22Rv1 (cell line): Measurements from ENCODE around the gene SRSF3.

Experiments
- H3K27ac ChIP-seq: fragments of 450-650 bp; 2 replicates; pipeline ENCODE4 v1.5.1; 2017
- ZFX ChIP-seq: fragments of 450-650 bp; IDR thresholded peaks from 2 replicates; pipeline ENCODE4 v1.6.1; 2017; ENCODE audit warnings: antibody characterized with exemption, borderline replicate concordance
- TF ChIP-seq, protein P1 (sequence below): fragments of 450-650 bp; IDR thresholded peaks from 2 replicates; pipeline ENCODE4 v1.5.1; 2017; ENCODE audit warnings: mild to moderate bottlenecking

SRSF3 gene

DNA sequence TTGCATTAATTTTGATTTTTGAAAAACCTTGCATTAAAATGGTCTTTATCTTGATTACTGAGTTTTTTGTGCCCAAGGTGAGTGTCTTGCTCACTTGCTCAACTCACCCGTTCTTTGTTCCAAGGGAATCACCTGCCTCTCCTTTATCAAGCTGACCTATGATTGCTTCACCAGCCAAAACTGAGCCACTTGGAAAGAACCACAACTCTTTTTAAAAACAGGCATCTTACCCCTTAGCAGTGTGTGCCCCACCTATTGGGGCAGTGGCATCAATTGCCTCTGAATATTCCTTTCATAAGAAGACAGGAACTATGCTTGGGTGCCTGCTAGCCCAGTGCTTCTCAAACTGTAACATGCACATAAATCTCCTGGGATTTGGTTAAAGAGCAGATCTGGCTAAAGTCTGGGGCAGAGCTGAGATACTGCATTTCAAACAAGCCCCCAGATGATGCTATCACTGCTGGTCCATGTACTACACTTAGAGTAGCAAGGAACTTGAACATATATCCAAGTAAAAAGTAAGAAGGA lies 43.6 kb upstream of the SRSF3 start:
- TF ChIP-seq ZFX, result no peak
- TF ChIP-seq, protein P1, sequence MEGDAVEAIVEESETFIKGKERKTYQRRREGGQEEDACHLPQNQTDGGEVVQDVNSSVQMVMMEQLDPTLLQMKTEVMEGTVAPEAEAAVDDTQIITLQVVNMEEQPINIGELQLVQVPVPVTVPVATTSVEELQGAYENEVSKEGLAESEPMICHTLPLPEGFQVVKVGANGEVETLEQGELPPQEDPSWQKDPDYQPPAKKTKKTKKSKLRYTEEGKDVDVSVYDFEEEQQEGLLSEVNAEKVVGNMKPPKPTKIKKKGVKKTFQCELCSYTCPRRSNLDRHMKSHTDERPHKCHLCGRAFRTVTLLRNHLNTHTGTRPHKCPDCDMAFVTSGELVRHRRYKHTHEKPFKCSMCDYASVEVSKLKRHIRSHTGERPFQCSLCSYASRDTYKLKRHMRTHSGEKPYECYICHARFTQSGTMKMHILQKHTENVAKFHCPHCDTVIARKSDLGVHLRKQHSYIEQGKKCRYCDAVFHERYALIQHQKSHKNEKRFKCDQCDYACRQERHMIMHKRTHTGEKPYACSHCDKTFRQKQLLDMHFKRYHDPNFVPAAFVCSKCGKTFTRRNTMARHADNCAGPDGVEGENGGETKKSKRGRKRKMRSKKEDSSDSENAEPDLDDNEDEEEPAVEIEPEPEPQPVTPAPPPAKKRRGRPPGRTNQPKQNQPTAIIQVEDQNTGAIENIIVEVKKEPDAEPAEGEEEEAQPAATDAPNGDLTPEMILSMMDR, result no peak
- no peak overlapping the region for H3K27ac ChIP-seq

DNA sequence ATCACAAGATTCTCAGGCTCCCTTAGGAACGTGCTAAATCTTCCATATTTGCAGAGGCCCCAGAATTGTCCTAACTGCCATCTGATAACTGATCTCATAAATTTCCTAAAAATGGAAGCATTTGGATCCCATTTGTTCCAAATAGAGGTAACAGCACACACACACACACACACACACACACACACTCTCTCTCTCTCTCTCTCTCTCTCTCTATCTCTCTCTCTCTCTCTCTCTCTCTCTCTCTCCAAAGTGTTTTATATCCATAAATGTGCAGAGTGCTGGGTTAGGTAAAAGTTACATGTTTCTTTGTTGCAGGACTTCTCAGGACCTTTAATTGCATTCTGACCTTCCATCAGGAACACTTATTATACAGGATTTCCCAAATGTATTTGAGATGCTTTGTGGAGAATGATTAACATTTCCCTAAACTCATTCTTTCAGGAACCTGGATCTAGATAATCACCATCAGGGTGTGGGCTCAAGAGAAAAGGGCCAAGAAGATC lies 38.4 kb upstream of the SRSF3 start:
- TF ChIP-seq, protein P1, result no peak
- no peak for TF ChIP-seq ZFX
- H3K27ac ChIP-seq, result no peak overlapping the region

DNA sequence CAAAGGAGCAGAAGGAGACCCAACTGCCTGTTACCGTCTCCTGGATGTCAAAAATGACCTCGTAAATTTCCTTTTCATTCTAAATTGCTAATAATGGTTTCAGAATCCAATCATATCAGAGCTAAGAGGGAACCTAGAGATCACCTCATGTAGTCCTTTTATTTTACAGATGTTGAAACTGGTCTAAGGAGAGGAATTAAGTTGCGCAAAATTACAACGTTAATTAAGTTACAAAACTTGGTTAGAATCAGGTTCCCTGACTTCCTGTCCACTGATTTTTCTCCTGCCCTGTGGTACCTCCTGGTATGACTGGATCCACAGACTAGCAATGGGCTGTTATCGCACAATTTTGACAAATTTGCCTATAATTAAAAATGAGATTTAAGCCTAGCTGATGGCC lies 37.9 kb upstream of the SRSF3 start:
- TF ChIP-seq ZFX, result no peak
- TF ChIP-seq, protein P1, result no peak

DNA sequence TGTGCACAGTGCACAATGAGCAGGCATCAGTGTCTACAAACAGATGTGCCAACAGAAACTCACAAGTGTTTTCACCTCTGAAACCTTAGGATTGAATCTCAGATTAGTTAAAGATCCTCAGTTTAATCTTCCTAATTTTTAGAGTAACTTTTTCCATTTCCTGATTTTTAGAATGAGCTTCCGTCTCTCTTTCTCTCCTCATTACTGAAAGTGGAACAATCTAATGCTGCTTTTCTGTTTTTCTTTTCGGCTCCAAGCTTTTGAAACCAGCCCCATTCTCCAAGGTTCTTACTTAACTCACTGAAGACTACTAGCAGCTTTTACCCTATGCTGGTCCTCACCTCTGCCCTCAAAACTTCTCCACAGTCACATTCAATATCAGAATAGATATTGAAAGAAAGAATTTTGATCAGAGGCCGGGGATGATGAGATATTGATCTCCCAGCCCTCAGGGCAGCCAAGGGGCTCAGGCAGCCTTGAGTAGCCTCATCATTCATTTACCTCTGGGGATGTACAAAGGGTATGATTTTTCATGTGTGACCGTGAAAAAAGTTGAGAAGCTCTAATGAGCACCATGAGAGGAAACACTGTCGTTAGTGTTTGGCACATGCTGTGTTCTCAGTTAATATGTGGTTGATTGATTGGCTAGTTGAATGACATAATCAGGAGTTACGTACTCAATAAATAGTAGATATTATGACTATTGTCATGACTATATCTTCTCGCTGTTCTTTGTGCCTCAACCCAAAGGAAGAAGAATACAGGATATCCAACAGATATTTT lies 35.0 kb upstream of the SRSF3 start:
- no peak overlapping the region for H3K27ac ChIP-seq
- TF ChIP-seq ZFX, result no peak
- TF ChIP-seq, protein P1, result no peak

More for the DNA sequence above, 37.9 kb upstream of the SRSF3 start:
- H3K27ac ChIP-seq, result no peak overlapping the region

DNA sequence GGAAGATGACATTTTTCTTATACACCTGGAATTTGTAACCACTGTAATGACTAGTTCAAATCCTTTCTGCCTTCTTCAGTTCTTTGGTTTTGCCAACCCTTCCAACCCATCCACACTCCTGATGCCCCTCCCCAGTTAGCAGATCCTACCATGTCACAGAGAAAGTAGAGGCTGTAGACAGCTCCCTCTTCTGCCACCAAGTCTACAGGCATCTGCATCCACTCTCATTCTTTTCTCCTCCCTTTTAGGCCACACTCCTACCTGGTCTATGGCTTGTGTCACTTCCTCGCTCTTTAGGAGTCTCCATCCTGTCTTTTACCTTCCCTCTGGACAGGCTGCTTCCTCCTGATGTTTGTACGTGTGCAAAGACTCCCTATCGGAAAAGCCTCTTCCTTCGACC lies 33.3 kb upstream of the SRSF3 start:
- no peak for TF ChIP-seq ZFX
- TF ChIP-seq, protein P1, result no peak
- no peak overlapping the region for H3K27ac ChIP-seq

DNA sequence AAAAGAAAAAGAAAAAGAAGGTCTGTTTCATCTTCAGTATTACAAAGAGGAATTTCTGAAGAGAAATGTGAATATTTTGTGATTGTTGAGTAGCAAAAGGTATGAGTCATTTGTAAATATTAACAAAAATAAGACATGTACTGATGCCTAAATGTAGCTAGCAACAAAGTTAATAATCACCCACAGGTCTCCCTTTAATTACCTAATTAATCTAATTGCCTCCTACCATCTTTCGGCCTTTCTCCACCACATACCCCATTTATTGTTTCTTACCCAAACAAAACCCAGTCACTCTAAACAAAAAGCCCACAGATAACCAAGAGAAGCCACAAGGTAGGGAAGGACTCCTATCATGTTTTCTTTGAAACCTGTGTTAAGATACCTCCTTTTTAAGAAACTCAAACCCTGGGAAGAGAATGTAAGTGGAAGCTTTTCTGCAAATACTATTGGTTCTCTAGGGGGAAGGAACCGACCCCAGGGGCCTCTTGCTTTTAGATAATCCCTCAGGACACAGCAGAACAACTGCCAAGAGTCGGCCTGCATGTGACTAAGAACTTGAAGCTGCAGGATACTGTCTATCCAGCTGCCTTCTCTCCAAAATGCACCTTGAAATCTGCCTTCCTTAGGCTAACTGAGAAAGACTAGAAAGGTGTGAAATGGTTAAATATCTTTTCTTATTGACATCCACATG lies 30.8 kb upstream of the SRSF3 start:
- no peak overlapping the region for H3K27ac ChIP-seq

More for the DNA sequence above, 30.8 kb upstream of the SRSF3 start:
- TF ChIP-seq ZFX, result no peak
- TF ChIP-seq, protein P1, result no peak
